Measurements from ENCODE around the gene MATR3. TPM values are rescaled to one million over a fixed set of nuclear protein-coding genes. Genes with fewer than 3 reads are reported as not detected.

MATR3 gene
- total RNA-seq (2022; extraction: Qiagen RNA extraction; ENCODE audit: low read depth): 114 to 202 TPM (median 181 TPM) in 5 replicates

GRCh38 chr5:139293507-139294373 is at the start of gene MATR3:
Gene MATR3 (plus strand): TSS chr5:139293740. CDS start chr5:139307416, 13,676 bp downstream.

GRCh38 chr5:139341689-139342422 is 48.3 kb downstream of the MATR3 start, which contains the start of gene PAIP2:
Gene PAIP2 (plus strand): TSS chr5:139341854. CDS start chr5:139363785, 21,931 bp downstream.

Other genes with a start within 250 kb of the MATR3 start
- gene SIL1, start 95.4 kb upstream of the MATR3 start, total RNA-seq (2022; extraction: Qiagen RNA extraction; ENCODE audit: low read depth): 24.8 to 27.3 TPM (median 26.7 TPM) in 5 replicates
- 72.7 to 120 TPM (median 86.5 TPM) in 5 replicates for gene PAIP2, start 48.1 kb downstream of the MATR3 start, total RNA-seq (2022; extraction: Qiagen RNA extraction; ENCODE audit: low read depth)
- 0.91 to 1.4 TPM (median 1.1 TPM) in 5 replicates for gene SLC23A1, start 89.6 kb downstream of the MATR3 start, total RNA-seq (2022; extraction: Qiagen RNA extraction; ENCODE audit: low read depth)
- not detected in 5 replicates for gene MZB1, start 96.2 kb downstream of the MATR3 start, total RNA-seq (2022; extraction: Qiagen RNA extraction; ENCODE audit: low read depth)
- 0.18 to 0.37 TPM (median 0.28 TPM) in 5 replicates for gene PROB1, start 101.4 kb downstream of the MATR3 start, total RNA-seq (2022; extraction: Qiagen RNA extraction; ENCODE audit: low read depth)
- gene SPATA24, start 110.3 kb downstream of the MATR3 start, total RNA-seq (2022; extraction: Qiagen RNA extraction; ENCODE audit: low read depth): 4.6 to 5.9 TPM (median 4.9 TPM) in 5 replicates
- gene DNAJC18, start 145.8 kb downstream of the MATR3 start, total RNA-seq (2022; extraction: Qiagen RNA extraction; ENCODE audit: low read depth): 6.3 to 10.0 TPM (median 7.2 TPM) in 5 replicates
- gene ECSCR, start 169.0 kb downstream of the MATR3 start, total RNA-seq (2022; extraction: Qiagen RNA extraction; ENCODE audit: low read depth): not detected in 5 replicates
- not detected in 5 replicates for gene SMIM33, start 177.3 kb downstream of the MATR3 start, total RNA-seq (2022; extraction: Qiagen RNA extraction; ENCODE audit: low read depth)
- gene STING1, start 189.0 kb downstream of the MATR3 start, total RNA-seq (2022; extraction: Qiagen RNA extraction; ENCODE audit: low read depth): 0.53 to 1.3 TPM (median 0.89 TPM) in 5 replicates

All from A549 treated with ZK216348 at 1 μM for 4 hours (cell line).